GM18867 (cell line): ENCODE measurements around the gene CLEC4E.
"Not testable (repeated sequence)": the region's sequence is repeated elsewhere in the genome, so short reads cannot be mapped to it uniquely, and the experiment has no call there.

Experiments
- ATAC-seq: cut with Tn5 transposase; IDR thresholded peaks from one replicate; pipeline ENCODE4 v1.9.1; 2021; ENCODE audit warnings: mild to moderate bottlenecking, moderate library complexity; ENCODE audit not compliant: unreplicated experiment

CLEC4E gene

DNA sequence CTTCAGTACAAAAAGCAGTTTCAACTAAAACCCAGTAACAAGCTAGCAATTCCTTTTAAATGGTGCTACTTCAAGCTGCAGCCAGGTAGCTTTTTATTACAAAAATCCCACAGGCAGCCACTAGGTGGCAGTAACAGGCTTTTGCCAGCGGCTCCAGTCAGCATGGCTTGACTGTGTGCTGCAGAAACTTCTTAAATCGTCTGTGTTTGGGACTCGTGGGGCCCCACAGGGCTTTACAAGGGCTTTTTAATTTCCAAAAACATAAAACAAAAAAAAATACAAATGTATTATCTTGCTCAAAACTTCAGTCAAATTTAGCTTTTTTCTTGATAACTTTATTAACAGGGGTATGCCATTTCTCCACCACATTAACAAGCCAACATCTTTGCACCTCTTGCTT is 3.6 kb upstream of the CLEC4E start:
- ATAC-seq, result no peak

DNA sequence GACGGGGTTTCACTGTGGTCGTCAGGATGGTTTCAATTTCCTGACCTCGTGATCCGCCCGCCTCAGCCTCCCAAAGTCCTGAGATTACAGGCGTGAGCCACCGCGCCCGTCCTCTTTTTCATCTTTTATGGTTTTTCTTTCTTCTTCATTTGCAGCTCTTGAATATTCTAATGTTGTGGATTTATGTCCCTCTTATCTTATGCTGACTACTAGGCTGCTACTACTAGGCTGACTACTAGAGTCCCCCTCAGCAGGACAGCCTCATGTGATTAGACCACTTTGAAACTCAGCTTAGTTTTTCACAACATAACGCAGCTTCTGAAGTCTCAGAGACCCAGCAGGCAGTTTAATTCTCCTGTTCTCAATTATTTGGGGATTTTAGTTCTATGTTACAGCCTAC is 857 bp upstream of the CLEC4E start:
- no peak for ATAC-seq

DNA sequence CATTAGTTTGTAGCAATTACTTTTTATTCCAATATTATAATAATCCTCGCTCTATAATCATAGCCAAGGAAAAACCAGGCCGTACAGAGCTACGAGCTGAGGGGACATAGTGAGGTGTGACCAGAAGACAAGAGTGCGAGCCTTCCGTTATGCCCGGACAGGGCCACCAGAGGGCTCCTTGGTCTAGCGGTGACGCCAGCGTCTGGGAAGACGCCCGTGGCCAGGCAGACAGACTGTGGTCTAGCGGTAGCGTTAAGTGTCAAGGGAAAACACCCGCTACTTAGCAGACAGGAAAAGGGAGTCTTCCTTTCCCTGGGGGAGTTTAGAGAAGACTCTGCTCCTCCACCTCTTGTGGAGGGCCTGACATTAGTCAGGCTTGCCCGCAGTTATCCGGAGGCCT is 2.9 kb downstream of the CLEC4E start:
- not testable (repeated sequence) for ATAC-seq

DNA sequence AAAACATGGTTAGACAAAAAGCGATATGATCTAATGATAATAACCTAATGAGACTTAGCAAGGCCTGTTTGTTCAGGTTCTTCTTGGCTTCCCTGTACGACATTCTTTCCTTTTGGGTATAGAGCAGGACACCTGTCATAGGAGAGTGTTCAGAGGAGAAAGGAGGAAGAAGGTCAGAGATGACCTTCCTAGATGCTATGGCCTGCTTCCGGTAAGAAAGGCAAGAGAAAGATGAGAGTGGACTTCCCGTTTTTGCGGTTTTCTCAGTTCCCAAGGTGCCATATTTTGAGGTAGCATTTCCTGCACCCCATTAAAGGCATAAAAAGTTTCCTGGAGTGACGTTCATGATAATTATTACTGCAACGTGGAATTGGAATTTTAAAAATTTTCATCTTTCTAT is 8.7 kb downstream of the CLEC4E start:
- no peak for ATAC-seq

DNA sequence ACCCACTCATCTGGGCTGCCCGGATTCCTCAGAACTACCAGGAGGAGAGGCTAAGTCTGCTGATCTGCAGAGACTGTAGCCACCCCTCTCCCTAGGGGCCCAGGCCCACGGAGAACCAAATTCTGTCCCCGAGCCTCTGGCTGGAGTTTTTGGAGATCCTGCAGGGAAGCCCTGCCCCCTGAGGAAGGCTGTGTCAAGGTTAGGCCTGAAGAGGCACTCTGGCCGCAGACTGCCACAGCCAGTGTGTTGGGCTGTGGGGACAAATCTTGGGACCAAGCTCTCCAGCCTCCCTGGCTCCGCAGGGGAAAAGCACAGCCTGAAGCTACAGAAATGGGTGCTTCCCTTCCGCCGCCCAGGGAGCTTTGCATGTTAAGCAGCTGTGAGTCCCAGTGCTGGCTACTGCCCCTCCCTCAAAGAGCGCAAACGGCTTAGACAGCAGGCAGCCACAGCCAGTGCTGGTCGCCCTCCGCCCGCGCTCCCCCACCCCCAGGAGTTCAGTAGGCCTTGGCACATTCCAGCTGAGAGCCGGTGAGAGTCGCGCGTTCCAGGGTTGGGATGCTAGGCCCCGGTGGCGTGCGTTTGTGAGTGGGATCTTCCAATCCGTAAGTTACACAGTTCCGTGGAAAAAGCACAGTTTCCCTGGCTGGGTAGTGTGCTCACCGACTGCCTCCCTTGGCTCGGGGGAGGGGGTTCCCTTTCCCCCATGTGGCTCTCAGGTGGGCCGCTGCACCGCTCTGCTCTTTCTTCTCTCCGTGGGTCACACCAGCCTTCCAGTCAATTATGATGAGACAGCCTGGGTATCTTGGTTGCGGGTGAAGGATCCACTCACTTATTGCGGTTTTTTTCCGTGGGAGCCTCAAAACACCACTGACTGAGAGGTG is 13.2 kb downstream of the CLEC4E start:
- ATAC-seq, result no peak

DNA sequence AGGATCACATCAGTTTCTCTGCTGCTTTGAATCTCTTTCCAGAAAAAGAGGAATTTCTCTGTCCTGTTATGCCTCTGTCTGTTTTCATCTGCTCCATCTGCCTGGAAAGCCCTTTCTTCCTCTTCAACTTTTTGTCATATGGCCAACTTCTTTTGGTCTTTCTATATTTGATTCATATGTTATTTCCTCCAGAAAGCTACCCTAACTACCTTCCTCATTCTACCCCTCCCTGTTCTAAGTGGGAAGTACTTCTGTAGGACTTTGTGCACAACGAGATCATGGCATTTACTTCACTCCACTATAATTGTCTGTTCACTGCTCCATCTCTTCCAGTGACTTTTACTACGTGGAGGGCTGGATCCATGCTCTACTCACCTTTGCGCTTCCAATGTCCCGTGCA is 21.5 kb downstream of the CLEC4E start:
- no peak for ATAC-seq

DNA sequence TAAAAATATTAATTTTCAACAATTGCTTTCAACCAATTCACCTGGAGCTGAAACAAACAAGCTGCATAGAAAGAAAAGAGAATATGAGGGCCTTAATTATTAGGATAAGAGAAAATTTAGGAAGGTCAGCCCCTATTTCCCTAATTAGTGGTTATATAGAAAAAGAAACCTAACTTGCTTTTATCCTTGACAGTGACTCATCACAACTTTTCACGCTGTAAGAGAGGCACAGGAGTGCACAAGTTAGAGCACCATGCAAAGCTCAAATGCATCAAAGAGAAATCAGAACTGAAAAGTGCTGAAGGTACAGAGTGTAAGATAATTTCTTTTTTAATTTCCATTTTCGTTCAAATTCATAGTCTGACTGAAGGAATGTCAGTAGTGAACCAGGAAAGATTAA is 22.7 kb downstream of the CLEC4E start:
- no peak for ATAC-seq

DNA sequence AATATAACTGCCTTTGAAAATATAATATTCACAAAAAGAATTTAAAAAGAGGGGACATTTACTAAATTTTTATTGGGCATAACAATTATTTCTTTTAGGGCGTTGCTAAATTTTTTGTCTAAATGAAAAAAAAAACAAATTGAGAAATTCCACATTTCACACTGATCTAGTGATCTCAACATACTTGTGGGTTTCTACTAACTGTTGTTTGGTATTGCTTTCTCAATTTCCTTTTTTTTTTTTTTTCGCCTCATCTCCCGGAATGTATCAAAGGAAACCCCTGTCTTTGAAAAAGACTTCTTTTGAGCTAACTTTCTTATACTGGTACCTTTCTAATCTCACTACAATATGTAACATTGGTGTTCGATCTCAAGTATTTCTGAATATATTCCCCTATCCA is 27.4 kb downstream of the CLEC4E start, which contains the start of gene CLEC4D:
Gene CLEC4D, plus strand, starts transcription at position 248 of the 400 bp plus-strand sequence. CDS start 230 bp downstream, outside the sequence.
- no peak for ATAC-seq

DNA sequence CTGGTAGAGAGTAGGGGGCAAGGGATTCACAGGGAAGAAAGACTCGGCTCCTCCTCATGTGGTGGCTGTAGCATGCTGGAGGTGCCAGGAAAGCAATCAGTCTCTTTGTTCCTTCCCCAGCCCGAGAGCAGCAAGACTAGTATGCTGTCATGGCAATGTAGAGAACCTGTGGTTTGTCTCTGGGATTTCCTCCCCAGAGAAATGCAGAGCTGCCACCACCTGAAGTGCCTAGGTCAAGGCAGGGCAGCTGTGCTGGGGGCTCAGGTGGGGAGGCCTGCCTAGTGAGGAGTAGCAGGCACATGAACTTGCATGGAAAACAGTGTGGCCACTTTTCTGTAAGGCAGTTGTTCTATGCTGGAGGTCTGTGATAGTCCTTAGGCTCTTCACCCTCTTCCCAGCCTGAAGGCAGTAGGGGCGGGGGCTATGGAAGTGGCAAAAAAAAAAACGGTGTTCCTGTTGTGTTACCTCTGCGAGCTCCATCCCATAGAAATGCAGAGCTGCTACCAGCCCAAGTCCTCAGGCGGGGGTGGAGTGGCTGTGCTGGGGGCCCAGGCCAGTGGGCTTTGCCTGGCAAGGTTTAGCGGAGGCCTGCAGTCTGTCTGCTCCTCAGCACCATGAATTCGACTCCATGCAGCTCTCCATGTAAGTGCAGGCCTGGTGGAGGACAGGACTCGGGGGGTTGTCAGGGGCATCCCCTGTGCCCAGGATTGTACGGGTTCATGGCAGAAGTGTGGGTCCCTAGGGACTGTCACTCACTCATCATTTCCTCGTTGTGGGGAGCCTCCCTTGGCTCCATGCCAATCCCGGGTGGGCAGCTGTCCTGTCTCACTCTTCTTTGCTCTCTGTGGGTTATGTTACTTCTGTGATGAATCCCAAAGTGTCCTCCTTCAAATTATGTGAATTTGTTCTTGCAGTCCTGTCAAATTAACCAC is 31.5 kb downstream of the CLEC4E start:
- ATAC-seq, result no peak

DNA sequence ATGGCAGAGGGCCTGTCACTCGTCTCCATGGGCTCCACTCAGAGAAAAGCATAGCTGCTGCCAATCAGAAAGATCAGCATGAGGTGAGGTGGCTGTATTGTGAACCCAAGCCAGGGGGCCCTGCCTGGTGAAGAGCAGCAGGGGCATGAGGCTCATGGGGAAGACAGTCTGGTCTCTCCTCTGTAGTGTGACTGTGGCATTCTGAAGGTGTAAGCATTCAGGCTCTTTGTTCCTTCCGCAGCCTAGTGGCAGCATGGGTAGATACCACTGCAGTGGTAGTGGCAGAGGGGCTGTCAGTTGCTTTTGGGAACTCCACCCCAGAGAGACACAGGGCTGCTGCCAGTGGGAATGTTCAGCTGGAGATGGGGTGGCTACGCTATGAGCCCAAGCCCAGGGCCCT is 32.5 kb downstream of the CLEC4E start:
- ATAC-seq, result no peak

DNA sequence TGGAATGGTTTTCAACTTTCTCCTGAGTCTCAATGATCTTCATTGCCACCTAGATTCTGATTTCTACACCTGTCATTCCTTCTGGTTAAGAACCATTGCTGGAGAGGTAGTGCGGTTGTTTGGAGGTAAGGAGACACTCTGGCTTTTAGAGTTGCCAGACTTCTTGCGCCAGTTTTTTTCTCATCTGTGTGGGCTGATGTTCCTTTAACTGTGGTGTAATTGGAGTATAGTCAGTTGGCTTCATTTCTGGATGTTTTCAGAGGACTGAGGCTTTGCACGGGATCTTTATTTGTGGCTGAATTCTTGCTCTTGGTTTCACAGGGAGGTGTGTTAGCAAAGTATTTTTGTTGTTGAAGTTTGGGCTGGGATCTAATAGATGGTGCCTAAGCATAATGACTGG is 33.1 kb downstream of the CLEC4E start:
- no peak for ATAC-seq

DNA sequence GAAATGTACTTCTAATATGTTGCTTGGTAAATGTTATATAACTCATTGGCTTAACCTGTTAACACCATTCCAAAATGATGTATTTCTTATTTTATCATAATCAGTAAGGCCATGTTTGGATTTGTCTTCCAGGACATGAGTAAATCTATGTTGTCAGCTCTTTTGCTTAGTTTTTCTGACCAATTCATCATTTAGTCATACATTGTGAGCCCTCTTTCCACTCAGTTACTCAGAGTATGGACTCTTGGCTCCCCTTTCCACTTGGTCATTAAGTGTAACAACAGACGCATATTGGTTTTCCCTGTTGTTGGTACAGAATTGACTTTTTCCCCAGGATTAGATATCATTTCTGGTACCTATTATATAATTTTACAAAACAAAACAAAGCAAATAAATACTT is 36.4 kb downstream of the CLEC4E start:
- ATAC-seq, result no peak

DNA sequence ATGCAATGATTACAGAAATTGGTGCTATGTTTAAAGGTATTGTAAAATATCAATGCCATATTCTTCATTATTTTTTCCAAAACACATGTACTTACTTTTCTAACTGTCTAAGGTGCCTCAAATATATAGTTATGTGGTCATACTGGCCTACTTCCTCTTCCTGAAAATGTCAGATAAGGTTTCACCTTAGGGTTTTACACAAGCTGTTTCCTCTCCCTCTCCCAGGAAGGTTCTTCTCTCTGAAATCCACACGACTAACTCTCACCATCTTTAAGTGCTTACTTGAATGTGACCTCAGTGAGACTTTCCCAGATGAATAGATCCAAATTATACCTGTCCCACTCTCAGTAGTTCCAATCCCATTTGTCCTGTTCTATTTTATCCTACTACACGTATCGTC is 39.0 kb downstream of the CLEC4E start:
- ATAC-seq, result no peak

DNA sequence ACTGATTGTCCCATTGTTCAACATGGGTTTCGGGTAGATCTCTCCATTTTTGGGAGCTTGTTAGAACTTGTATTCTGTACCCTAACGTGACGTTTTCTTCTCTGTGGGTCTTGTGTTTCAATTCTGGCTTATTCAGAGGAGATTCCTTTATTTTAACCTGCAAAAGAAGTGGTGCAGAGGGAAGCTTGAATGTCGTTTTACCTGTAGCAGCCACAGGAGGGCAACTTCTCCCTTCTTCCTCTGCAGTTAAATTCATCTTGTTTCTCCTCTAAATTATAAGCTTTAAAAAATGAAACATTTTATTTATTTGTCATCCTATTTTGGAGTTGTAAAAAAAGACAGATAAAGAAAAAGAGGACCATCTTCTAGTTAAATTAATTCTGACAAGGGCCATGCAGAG is 41.1 kb downstream of the CLEC4E start:
- no peak for ATAC-seq

DNA sequence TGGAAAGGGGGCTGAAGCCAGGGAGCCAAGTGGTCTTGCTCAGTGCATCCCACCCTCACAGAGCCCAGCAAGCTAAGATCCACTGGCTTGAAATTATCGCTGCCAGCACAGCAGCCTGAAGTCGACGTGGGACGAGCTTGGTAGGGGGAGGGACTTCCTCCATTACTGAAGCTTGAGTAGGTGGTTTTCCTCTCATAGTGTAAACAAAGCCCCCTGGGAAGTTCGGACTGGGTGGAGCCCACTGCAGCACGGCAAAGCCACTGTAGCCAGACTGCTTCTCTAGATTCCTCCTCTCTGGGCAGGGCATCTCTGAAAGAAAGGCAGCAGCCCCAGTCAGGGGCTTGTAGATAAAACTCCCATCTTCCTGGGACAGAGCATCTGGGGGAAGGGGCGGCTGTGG is 44.6 kb downstream of the CLEC4E start:
- ATAC-seq, result not testable (repeated sequence)

DNA sequence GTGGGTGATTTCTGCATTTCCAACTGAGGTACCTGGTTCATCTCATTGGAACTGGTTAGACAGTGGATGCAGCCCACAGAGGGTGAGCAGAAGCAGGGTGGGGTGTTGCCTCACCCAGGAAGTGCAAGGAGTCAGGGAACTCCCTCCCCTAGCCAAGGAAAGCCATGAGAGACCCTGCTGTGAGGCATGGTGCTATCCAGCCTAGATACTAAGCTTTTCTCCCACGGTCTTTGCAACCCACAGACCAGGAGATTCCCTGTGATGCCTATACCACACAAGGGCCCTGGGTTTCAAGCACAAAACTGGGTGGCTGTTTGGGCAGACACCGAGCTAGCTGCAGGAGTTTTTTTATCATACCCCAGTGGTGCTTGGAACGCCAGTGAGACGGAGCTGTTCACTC is 45.0 kb downstream of the CLEC4E start:
- not testable (repeated sequence) for ATAC-seq

DNA sequence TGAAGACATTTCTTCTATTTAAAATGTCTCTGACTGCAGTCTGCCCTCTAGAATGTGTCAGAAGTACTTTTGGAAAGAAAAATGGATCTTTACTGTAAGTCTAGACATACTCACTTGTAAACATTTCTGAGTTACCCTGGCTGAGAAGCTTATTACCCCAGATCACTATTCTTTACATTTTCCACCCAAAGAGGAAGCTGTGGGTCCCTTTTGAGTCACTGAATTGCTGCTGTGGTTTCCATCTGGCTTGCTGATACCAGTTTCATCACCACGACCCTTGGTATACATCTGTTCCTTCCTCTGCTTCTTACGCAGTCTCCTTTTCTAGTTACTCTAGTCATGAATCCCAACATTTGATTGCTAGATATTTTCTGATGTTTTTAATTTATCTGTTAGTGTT is 47.6 kb downstream of the CLEC4E start:
- peak; percentile 98 for ATAC-seq

DNA sequence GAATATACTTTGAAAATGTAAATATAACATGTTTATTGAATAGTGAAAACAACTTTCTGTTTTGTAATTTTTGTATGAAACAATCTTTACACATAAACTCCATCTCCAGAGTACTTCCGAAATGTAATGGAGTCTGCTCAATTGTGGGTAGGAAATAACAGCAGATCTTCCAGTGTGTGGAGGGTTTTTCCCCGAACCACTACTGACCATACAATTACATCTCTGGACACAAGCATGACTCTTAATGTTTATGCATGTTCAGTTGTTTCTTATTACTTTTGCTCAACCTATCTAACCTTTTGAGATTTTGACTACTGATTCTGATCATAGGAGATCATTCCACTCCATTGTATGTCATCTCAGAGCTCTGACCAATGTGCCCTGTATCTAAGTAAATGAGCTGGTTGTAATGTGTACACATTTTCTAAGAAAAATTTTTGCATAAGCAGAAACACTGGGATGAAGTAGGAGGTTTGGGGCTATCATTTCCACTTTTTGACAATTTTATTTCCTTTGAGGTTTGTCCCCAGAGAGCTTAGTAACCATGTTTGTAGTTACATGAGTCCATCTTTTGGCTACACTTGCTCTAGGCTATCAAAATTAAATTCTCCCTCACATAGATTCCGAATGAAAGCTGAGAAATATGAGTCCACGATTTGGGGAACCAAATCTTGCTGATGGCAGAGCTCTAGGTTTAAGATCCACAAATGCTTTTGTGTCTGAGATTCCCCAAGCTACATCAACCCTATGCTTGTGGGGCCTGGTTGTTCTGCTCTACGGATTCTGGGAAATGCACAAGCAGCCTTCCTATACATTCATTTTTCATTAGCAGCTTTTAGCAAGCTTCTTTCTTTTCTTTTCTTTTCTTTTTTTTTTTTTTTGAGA is 48.8 kb downstream of the CLEC4E start:
- ATAC-seq, result no peak
